Measurements from ENCODE around the gene CEBPE.

The CEBPE gene

DNA sequence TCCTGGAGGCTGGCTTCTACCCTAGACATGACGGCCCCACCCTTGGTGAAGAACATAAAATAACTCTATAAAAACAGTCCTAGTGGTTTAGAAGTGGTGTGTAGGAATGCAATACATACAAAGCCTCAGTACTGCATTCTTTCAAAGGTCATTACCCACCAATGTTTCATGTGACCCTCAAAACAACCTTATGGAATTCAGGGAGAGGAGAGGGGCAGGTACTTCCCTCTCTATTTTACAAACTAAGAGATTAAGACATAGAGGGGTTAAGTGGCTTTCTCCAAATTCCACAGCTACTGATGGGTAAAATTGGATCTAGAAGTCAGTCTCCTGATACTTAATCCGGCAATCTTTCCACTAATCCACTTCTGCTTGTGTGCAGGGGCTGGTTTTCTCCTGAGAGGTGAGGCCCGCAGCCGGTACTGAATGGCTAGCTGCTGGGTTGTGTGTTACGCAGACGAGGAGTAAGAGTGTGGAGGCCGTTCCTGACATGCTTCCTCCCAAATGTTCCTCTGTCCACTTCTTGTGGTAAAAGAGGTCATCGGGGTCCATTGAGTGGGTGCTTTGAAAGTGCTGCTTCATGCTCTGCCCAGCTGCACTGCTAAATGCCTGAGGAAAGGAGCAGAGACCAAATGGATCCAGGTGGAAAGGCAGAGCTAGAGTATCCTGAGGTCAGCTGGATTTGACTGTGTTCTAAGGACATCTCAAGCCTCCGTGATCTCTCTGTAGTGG is 48.2 kb upstream of the CEBPE start:
- no peak for TF ChIP-seq ESRRG (CRISPR knock-in tag; IDR thresholded peaks at IDR 0.05)
- no peak for TF ChIP-seq ZNF70 (CRISPR knock-in tag; IDR thresholded peaks at IDR 0.05)
- TF ChIP-seq, protein P1, sequence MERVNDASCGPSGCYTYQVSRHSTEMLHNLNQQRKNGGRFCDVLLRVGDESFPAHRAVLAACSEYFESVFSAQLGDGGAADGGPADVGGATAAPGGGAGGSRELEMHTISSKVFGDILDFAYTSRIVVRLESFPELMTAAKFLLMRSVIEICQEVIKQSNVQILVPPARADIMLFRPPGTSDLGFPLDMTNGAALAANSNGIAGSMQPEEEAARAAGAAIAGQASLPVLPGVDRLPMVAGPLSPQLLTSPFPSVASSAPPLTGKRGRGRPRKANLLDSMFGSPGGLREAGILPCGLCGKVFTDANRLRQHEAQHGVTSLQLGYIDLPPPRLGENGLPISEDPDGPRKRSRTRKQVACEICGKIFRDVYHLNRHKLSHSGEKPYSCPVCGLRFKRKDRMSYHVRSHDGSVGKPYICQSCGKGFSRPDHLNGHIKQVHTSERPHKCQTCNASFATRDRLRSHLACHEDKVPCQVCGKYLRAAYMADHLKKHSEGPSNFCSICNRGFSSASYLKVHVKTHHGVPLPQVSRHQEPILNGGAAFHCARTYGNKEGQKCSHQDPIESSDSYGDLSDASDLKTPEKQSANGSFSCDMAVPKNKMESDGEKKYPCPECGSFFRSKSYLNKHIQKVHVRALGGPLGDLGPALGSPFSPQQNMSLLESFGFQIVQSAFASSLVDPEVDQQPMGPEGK (CRISPR knock-in tag; IDR thresholded peaks at IDR 0.05; ENCODE audit: borderline replicate concordance): no peak
- no peak for TF ChIP-seq SNAI2 (CRISPR knock-in tag; IDR thresholded peaks at IDR 0.05)
- TF ChIP-seq ZFP3 (CRISPR knock-in tag; IDR thresholded peaks at IDR 0.05): no peak
- TF ChIP-seq, protein P2, sequence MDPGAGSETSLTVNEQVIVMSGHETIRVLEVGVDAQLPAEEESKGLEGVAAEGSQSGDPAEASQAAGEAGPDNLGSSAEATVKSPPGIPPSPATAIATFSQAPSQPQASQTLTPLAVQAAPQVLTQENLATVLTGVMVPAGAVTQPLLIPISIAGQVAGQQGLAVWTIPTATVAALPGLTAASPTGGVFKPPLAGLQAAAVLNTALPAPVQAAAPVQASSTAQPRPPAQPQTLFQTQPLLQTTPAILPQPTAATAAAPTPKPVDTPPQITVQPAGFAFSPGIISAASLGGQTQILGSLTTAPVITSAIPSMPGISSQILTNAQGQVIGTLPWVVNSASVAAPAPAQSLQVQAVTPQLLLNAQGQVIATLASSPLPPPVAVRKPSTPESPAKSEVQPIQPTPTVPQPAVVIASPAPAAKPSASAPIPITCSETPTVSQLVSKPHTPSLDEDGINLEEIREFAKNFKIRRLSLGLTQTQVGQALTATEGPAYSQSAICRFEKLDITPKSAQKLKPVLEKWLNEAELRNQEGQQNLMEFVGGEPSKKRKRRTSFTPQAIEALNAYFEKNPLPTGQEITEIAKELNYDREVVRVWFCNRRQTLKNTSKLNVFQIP (CRISPR knock-in tag; IDR thresholded peaks at IDR 0.05; ENCODE audit: borderline replicate concordance, low read depth): no peak
- no peak for TF ChIP-seq BACH2 (CRISPR knock-in tag; IDR thresholded peaks at IDR 0.05; ENCODE audit: borderline replicate concordance)
- TF ChIP-seq TOX (CRISPR knock-in tag; IDR thresholded peaks at IDR 0.05; ENCODE audit: borderline replicate concordance): no peak
- TF ChIP-seq ARNTL (CRISPR knock-in tag; IDR thresholded peaks at IDR 0.05; ENCODE audit: borderline replicate concordance, low read depth): no peak
- ATAC-seq: no peak

DNA sequence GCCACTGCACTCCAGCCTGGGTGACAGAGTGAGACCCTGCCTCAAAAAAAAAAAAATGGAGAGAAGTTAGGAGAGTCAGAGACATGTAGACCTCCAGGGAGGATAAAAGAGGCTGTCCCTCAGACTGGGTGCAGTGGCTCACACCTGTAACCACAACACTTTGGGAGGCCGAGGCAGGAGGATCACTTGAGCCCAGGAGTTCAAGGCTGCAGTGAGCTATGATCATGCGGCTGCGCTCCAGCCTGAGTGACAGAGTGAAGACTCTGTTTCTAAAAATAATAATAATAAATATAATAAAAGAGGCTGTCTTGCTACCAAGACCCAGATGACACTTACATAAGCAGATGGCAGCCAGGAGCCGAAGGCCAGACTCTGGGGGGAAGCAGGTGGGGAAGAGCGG is 45.9 kb upstream of the CEBPE start:
- TF ChIP-seq RARB (CRISPR knock-in tag; IDR thresholded peaks at IDR 0.05) (no peak), BACH2 (CRISPR knock-in tag; IDR thresholded peaks at IDR 0.05; ENCODE audit: borderline replicate concordance) (no peak)
- ATAC-seq: no peak

DNA sequence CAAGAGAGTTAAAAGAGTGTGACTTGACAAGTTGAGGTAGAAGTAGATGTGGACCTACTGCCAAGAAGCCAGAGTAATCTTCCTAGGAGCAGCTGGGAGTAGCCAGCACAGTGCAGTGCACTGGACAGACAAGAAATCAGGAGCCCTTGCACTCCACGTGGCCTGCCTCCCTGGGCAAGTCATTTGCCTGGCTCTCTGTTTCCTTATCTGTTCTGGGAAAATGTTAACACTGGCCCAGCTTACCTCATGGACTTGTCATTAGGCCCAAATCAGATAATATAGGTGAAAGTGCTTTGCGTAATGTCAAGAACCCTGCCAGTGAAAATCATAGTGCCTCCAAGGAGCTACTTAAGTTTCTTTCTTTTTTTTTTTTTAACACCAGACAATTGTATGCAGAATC is 45.2 kb upstream of the CEBPE start:
- ATAC-seq: no peak
- TF ChIP-seq SNAI2 (CRISPR knock-in tag; IDR thresholded peaks at IDR 0.05) (no peak), PPARA (CRISPR knock-in tag; IDR thresholded peaks at IDR 0.05; ENCODE audit: borderline replicate concordance) (no peak), OSR1 (CRISPR knock-in tag; IDR thresholded peaks at IDR 0.05) (no peak), ZNF8 (CRISPR knock-in tag; IDR thresholded peaks at IDR 0.05) (no peak), CSDC2 (CRISPR knock-in tag; IDR thresholded peaks at IDR 0.05) (no peak), ESRRG (CRISPR knock-in tag; IDR thresholded peaks at IDR 0.05) (no peak), BACH2 (CRISPR knock-in tag; IDR thresholded peaks at IDR 0.05; ENCODE audit: borderline replicate concordance) (no peak), TCF4 (CRISPR knock-in tag; IDR thresholded peaks at IDR 0.05; ENCODE audit: borderline replicate concordance) (no peak), ISL1 (CRISPR knock-in tag; IDR thresholded peaks at IDR 0.05) (no peak), ARNTL (CRISPR knock-in tag; IDR thresholded peaks at IDR 0.05; ENCODE audit: borderline replicate concordance, low read depth) (no peak), ZNF565 (CRISPR knock-in tag; conservative IDR thresholded peaks at IDR 0.05; ENCODE audit: low read depth) (no peak), TOX (CRISPR knock-in tag; IDR thresholded peaks at IDR 0.05; ENCODE audit: borderline replicate concordance) (no peak), ZNF70 (CRISPR knock-in tag; IDR thresholded peaks at IDR 0.05) (no peak), ZFP3 (CRISPR knock-in tag; IDR thresholded peaks at IDR 0.05) (no peak)
- TF ChIP-seq, protein P3, sequence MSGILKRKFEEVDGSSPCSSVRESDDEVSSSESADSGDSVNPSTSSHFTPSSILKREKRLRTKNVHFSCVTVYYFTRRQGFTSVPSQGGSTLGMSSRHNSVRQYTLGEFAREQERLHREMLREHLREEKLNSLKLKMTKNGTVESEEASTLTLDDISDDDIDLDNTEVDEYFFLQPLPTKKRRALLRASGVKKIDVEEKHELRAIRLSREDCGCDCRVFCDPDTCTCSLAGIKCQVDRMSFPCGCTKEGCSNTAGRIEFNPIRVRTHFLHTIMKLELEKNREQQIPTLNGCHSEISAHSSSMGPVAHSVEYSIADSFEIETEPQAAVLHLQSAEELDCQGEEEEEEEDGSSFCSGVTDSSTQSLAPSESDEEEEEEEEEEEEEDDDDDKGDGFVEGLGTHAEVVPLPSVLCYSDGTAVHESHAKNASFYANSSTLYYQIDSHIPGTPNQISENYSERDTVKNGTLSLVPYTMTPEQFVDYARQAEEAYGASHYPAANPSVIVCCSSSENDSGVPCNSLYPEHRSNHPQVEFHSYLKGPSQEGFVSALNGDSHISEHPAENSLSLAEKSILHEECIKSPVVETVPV (CRISPR knock-in tag; IDR thresholded peaks at IDR 0.05): no peak
- TF ChIP-seq, protein P2 (CRISPR knock-in tag; IDR thresholded peaks at IDR 0.05; ENCODE audit: borderline replicate concordance, low read depth): no peak
- TF ChIP-seq, protein P1 (CRISPR knock-in tag; IDR thresholded peaks at IDR 0.05; ENCODE audit: borderline replicate concordance): no peak
- TF ChIP-seq, protein P4, sequence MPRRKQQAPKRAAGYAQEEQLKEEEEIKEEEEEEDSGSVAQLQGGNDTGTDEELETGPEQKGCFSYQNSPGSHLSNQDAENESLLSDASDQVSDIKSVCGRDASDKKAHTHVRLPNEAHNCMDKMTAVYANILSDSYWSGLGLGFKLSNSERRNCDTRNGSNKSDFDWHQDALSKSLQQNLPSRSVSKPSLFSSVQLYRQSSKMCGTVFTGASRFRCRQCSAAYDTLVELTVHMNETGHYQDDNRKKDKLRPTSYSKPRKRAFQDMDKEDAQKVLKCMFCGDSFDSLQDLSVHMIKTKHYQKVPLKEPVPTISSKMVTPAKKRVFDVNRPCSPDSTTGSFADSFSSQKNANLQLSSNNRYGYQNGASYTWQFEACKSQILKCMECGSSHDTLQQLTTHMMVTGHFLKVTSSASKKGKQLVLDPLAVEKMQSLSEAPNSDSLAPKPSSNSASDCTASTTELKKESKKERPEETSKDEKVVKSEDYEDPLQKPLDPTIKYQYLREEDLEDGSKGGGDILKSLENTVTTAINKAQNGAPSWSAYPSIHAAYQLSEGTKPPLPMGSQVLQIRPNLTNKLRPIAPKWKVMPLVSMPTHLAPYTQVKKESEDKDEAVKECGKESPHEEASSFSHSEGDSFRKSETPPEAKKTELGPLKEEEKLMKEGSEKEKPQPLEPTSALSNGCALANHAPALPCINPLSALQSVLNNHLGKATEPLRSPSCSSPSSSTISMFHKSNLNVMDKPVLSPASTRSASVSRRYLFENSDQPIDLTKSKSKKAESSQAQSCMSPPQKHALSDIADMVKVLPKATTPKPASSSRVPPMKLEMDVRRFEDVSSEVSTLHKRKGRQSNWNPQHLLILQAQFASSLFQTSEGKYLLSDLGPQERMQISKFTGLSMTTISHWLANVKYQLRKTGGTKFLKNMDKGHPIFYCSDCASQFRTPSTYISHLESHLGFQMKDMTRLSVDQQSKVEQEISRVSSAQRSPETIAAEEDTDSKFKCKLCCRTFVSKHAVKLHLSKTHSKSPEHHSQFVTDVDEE (CRISPR knock-in tag; IDR thresholded peaks at IDR 0.05): no peak
